ENCODE measurements around the gene TBC1D12. TPM values are rescaled to one million over a fixed set of nuclear protein-coding genes. Genes with fewer than 3 reads are reported as not detected.
"Not testable (repeated sequence)": the region's sequence is repeated elsewhere in the genome, so short reads cannot be mapped to it uniquely, and the experiment has no call there.

The TBC1D12 gene
- total RNA-seq, 1 donor from 2014 or later = 8.2 TPM

DNA sequence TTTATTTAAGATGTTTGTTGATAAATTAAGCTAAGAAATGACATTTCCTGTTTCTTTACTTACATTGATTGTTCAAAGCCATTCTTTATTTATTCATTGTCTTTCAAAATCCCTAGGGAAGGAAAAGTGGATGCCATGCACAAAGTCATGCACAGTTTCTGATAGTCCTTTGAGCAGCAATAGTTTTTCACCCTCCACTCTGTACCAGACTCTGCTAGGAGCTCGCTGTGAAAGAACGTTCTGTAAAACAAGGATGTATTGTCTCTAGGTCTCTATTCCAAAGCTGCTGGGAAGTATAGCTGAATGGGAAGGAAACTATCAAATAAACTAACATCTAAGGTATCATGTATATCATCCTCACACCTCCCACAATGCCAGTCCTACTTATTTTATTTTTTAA lies 31.8 kb upstream of the TBC1D12 start:
- H3K27me3 Mint-ChIP-seq (ENCODE audit: low read depth) = peaks cover 21% of the 10 kb centered on the region
- peaks cover 2% of the 10 kb centered on the region for H3K9me3 Mint-ChIP-seq
- H3K36me3 Mint-ChIP-seq (ENCODE audit: low read depth) = no peaks in the 10 kb centered on the region
- no peak overlapping the region for H3K27ac Mint-ChIP-seq (ENCODE audit: unreplicated experiment)
- TF ChIP-seq, protein P1, sequence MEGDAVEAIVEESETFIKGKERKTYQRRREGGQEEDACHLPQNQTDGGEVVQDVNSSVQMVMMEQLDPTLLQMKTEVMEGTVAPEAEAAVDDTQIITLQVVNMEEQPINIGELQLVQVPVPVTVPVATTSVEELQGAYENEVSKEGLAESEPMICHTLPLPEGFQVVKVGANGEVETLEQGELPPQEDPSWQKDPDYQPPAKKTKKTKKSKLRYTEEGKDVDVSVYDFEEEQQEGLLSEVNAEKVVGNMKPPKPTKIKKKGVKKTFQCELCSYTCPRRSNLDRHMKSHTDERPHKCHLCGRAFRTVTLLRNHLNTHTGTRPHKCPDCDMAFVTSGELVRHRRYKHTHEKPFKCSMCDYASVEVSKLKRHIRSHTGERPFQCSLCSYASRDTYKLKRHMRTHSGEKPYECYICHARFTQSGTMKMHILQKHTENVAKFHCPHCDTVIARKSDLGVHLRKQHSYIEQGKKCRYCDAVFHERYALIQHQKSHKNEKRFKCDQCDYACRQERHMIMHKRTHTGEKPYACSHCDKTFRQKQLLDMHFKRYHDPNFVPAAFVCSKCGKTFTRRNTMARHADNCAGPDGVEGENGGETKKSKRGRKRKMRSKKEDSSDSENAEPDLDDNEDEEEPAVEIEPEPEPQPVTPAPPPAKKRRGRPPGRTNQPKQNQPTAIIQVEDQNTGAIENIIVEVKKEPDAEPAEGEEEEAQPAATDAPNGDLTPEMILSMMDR (conservative IDR thresholded peaks at IDR 0.05) = no peak
- H3K4me3 Mint-ChIP-seq = no peak overlapping the region
- DNase-seq (ENCODE audit: low read depth, low spot score) = no peak
- peaks cover 6% of the 10 kb centered on the region for H3K4me1 Mint-ChIP-seq

DNA sequence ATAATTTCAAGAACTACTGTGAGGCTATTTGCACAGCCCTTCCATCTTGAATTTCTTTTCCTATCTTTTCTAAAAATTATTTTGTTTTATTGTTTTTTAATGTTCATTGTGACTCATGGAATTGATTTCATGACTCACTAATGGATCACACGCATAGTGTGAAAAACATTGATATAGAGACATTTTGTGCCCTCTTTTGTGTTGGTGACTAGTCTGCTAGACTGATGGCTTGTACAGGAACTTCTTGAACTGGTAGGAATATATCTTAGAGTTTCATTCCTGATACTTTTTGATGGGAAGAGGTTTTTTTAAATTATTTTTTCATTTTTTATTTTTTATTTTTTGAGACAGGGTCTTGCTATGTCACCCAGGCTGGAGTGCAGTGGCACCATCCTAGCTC lies 27.0 kb upstream of the TBC1D12 start:
- TF ChIP-seq, protein P1 (conservative IDR thresholded peaks at IDR 0.05) = no peak
- DNase-seq (ENCODE audit: low read depth, low spot score) = no peak
- Mint-ChIP-seq H3K27ac (ENCODE audit: unreplicated experiment) (no peak overlapping the region), H3K27me3 (ENCODE audit: low read depth) (peaks cover 29% of the 10 kb centered on the region), H3K4me1 (peaks cover 4% of the 10 kb centered on the region), H3K4me3 (no peak overlapping the region), H3K36me3 (ENCODE audit: low read depth) (no peaks in the 10 kb centered on the region), H3K9me3 (no peaks in the 10 kb centered on the region)

DNA sequence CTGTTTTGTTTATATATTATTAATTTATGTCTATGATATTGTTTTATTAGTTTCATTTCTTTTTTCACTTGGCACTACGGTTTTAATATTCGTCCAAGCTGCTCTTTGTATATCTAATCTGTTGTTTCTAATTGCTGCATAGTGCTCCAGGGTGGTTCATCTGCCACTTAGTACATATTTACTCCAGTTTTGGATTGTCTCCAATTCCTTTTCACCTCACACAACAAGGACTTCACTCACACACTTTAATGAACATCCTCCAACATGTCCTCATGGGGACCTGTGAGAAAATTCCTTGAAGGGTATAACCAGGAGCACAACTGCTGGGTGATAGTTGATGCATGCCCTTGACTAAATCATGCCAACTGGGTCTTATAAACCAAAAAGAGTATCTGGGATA lies 25.5 kb upstream of the TBC1D12 start:
- no peak for DNase-seq (ENCODE audit: low read depth, low spot score)
- Mint-ChIP-seq H3K36me3 (ENCODE audit: low read depth) (no peaks in the 10 kb centered on the region), H3K27ac (ENCODE audit: unreplicated experiment) (no peak overlapping the region), H3K4me1 (no peaks in the 10 kb centered on the region), H3K9me3 (no peaks in the 10 kb centered on the region), H3K27me3 (ENCODE audit: low read depth) (peaks cover 26% of the 10 kb centered on the region), H3K4me3 (no peak overlapping the region)
- TF ChIP-seq, protein P1 (conservative IDR thresholded peaks at IDR 0.05) = no peak

DNA sequence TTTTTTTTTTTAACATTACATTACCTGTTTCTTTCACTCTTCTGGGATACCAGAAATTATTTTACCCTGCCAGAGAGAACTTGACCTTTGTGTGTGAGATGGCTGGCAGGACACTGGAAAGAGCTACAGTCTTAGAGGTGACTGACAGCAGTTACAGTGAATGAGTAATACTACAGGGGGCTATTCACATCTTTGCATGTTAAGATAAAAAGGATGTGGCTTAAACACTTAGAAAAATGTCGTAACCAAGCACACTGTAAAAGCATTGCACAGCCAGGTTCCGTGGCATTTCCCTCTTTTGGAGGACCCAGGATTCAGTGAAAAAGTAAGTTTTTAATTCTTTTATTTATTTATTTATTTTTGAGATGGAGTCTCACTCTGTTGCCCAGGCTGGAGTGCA lies 18.8 kb upstream of the TBC1D12 start:
- H3K9me3 Mint-ChIP-seq = no peaks in the 10 kb centered on the region
- no peak for DNase-seq (ENCODE audit: low read depth, low spot score)
- H3K27ac Mint-ChIP-seq (ENCODE audit: unreplicated experiment) = no peak overlapping the region
- H3K4me1 Mint-ChIP-seq = no peaks in the 10 kb centered on the region
- no peaks in the 10 kb centered on the region for H3K36me3 Mint-ChIP-seq (ENCODE audit: low read depth)
- H3K4me3 Mint-ChIP-seq = no peak overlapping the region
- TF ChIP-seq, protein P1 (conservative IDR thresholded peaks at IDR 0.05) = no peak
- H3K27me3 Mint-ChIP-seq (ENCODE audit: low read depth) = no peaks in the 10 kb centered on the region

DNA sequence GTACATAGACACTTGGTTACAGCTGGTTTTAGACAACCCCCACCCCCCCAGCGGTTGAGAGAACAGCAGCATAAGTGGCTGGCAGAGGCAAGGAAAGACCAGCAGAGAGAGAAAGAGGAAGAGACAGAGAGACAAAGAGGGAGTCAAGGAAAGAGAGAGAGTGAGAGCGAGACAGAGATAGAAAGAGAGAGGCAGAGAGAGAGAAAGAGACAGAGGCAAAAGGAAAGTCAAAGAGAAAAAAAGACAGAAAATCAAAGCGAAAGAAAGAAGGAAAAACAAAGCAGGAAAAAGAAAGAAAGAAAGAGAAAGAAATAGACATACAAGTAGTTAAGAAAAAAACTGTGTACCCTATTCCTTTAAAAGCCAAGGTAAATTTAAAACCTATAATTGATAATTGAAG lies 16.6 kb upstream of the TBC1D12 start:
- H3K9me3 Mint-ChIP-seq; H3K4me3 Mint-ChIP-seq; DNase-seq (ENCODE audit: low read depth, low spot score); H3K27ac Mint-ChIP-seq (ENCODE audit: unreplicated experiment); H3K27me3 Mint-ChIP-seq (ENCODE audit: low read depth); H3K4me1 Mint-ChIP-seq; H3K36me3 Mint-ChIP-seq (ENCODE audit: low read depth): not testable (repeated sequence)

DNA sequence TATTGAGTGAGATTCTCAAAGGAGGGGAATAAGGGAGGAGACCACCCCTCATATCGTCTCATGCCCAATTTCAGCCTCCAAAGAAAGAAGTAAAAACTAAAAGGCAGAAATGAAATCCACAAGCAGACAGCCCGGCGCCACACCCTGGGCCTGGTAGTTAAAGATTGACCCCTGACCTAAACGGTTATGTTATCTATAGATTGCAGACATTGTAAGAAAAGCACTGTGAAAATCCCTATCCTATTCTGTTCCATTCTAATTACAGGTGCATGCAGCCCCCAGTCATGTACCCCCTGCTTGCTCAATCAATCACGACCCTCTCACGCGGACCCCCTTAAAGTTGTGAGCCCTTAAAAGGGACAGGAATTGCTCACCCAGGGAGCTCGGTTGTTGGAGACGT lies 10.2 kb upstream of the TBC1D12 start:
- not testable (repeated sequence) for DNase-seq (ENCODE audit: low read depth, low spot score); H3K4me1 Mint-ChIP-seq; H3K27me3 Mint-ChIP-seq (ENCODE audit: low read depth); H3K27ac Mint-ChIP-seq (ENCODE audit: unreplicated experiment); H3K9me3 Mint-ChIP-seq; H3K36me3 Mint-ChIP-seq (ENCODE audit: low read depth); H3K4me3 Mint-ChIP-seq

Data from neural crest cell (in vitro differentiated cells).